Astrocyte (in vitro differentiated cells and primary cell): ENCODE measurements around the gene CDCA4. TPM values are rescaled to one million over a fixed set of nuclear protein-coding genes. Genes with fewer than 3 reads are reported as not detected.

Experiments used
- DNase-seq: peaks from one replicate; pipeline ENCODE4 v3.0.0-alpha.2; 2010; ENCODE audit warnings: low read depth
- FAIRE-seq: peaks from 2 replicates; lab custom pipeline; 2011; peaks lifted over from hg19 to GRCh38; lab: Jason Lieb, UNC
- H2AFZ ChIP-seq: 2 replicates; pipeline ENCODE4 v1.6.0; 2012; ENCODE audit warnings: low read depth, low read length, inconsistent platforms
- H3K27ac ChIP-seq: 2 replicates; pipeline ENCODE4 v1.5.1; 2011; ENCODE audit warnings: low read depth, low read length, inconsistent platforms
- H3K27me3 ChIP-seq: 2 replicates; pipeline ENCODE4 v1.6.0; 2011; ENCODE audit warnings: low read length, inconsistent platforms; ENCODE audit not compliant: insufficient read depth
- H3K36me3 ChIP-seq: 2 replicates; pipeline ENCODE4 v1.5.1; 2011; ENCODE audit warnings: low read length, inconsistent platforms; ENCODE audit not compliant: insufficient read depth
- H3K4me1 ChIP-seq: 2 replicates; pipeline ENCODE4 v1.5.1; 2011; ENCODE audit warnings: low read length, inconsistent platforms; ENCODE audit not compliant: insufficient read depth
- H3K4me2 ChIP-seq: 2 replicates; pipeline ENCODE4 v1.6.0; 2012; ENCODE audit warnings: low read length, inconsistent platforms
- H3K4me3 ChIP-seq: 2 replicates; pipeline ENCODE4 v1.5.1; 2011; ENCODE audit warnings: low read depth, mild to moderate bottlenecking, low read length, inconsistent platforms; ENCODE audit not compliant: insufficient read depth
- H3K79me2 ChIP-seq: 2 replicates; pipeline ENCODE4 v1.6.0; 2012; ENCODE audit warnings: mild to moderate bottlenecking, low read length, inconsistent platforms; ENCODE audit not compliant: insufficient read depth
- H3K9ac ChIP-seq: 2 replicates; pipeline ENCODE4 v1.6.0; 2012; ENCODE audit warnings: mild to moderate bottlenecking, low read length, inconsistent platforms
- H3K9me3 ChIP-seq: 2 replicates; pipeline ENCODE4 v1.5.1; 2012; ENCODE audit warnings: low read depth, mild to moderate bottlenecking, low read length, inconsistent platforms; ENCODE audit not compliant: insufficient read depth
- H4K20me1 ChIP-seq: 2 replicates; pipeline ENCODE4 v1.6.0; 2012; ENCODE audit warnings: low read length, inconsistent platforms; ENCODE audit not compliant: insufficient read depth
- H3K27ac Mint-ChIP-seq: one replicate; pipeline ENCODE4 v1.8.0; 2021; ENCODE audit warnings: mild to moderate bottlenecking, mixed read lengths; ENCODE audit not compliant: unreplicated experiment
- H3K27me3 Mint-ChIP-seq: one replicate; pipeline ENCODE4 v1.8.0; 2021; ENCODE audit warnings: low read depth, mixed read lengths; ENCODE audit not compliant: unreplicated experiment
- H3K36me3 Mint-ChIP-seq: one replicate; pipeline ENCODE4 v1.8.0; 2021; ENCODE audit warnings: low read depth, mixed read lengths; ENCODE audit not compliant: unreplicated experiment
- H3K4me1 Mint-ChIP-seq: one replicate; pipeline ENCODE4 v1.8.0; 2021; ENCODE audit warnings: low read depth, mixed read lengths; ENCODE audit not compliant: unreplicated experiment
- H3K4me3 Mint-ChIP-seq: one replicate; pipeline ENCODE4 v1.8.0; 2021; ENCODE audit warnings: mild to moderate bottlenecking, moderate library complexity, mixed read lengths; ENCODE audit not compliant: unreplicated experiment
- H3K9me3 Mint-ChIP-seq: one replicate; pipeline ENCODE4 v1.8.0; 2021; ENCODE audit warnings: mild to moderate bottlenecking, mixed read lengths; ENCODE audit not compliant: unreplicated experiment
- EZH2 ChIP-seq: IDR thresholded peaks from 2 replicates; pipeline ENCODE4 v1.6.1; 2012; ENCODE audit warnings: mild to moderate bottlenecking, low read length, inconsistent platforms; ENCODE audit not compliant: insufficient read depth
- total RNA-seq: library from RNA; stranded (reverse); gene quantifications from 2 replicates; pipeline ENCODE4 v1.2.1, GENCODE V29; 2021
- TF ChIP-seq, protein P1 (sequence below): IDR thresholded peaks from 2 replicates; pipeline ENCODE4 v1.5.1; 2011; ENCODE audit warnings: low read depth, mild to moderate bottlenecking, inconsistent platforms, low read length, moderate library complexity; ENCODE audit not compliant: insufficient read depth

Gene CDCA4
- total RNA-seq, 1 donor from 2014 or later: 11.3 TPM

DNA sequence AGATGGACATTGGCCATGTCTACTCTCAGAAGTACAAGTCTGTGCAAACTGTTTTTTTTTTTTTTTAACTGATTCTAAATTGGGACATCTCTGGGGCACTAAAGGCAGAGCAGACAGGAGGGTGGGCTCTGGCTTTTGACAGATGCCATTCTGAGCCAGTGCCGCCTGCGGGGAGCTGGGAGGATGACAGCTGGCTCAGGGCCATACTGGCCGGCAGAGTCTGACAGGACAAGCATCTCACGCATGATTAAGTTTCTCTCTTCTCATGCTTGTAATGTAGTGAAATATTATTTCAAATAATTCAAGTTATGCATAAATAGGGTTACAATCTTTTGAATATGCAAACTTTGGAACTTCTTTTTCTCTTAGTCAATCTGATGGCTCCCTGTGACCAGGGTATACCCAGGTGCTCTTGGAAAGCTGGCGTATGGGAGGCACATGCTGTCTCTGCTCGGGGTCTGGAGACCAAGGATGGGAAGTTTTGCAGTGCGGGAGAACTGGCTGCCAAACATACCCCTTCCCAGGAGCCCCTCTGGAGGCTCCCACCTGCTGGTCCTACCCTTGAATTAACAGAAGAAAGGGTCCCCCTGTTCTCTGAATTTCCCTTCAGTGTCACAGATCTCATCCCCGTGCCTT lies 7.6 kb downstream of the CDCA4 start:
- Histone ChIP-seq H3K4me2 (peak overlapping the region; percentile 8), H4K20me1 (peaks cover 87% of the 10 kb centered on the region), H3K27ac (no peak overlapping the region), H3K4me3 (no peak overlapping the region), H3K27me3 (no peaks in the 10 kb centered on the region), H3K4me1 (peaks cover 10% of the 10 kb centered on the region), H3K36me3 (peaks cover 16% of the 10 kb centered on the region), H2AFZ (no peak overlapping the region), H3K9me3 (no peaks in the 10 kb centered on the region), H3K79me2 (peaks cover 93% of the 10 kb centered on the region), H3K9ac (no peak overlapping the region)
- Mint-ChIP-seq H3K4me1 (no peaks in the 10 kb centered on the region), H3K4me3 (no peak overlapping the region), H3K9me3 (no peaks in the 10 kb centered on the region), H3K36me3 (peaks cover 7% of the 10 kb centered on the region), H3K27me3 (no peaks in the 10 kb centered on the region), H3K27ac (no peak overlapping the region)
- DNase-seq (no peak), FAIRE-seq (no peak)
- no peak for TF ChIP-seq EZH2
- TF ChIP-seq, protein P1, sequence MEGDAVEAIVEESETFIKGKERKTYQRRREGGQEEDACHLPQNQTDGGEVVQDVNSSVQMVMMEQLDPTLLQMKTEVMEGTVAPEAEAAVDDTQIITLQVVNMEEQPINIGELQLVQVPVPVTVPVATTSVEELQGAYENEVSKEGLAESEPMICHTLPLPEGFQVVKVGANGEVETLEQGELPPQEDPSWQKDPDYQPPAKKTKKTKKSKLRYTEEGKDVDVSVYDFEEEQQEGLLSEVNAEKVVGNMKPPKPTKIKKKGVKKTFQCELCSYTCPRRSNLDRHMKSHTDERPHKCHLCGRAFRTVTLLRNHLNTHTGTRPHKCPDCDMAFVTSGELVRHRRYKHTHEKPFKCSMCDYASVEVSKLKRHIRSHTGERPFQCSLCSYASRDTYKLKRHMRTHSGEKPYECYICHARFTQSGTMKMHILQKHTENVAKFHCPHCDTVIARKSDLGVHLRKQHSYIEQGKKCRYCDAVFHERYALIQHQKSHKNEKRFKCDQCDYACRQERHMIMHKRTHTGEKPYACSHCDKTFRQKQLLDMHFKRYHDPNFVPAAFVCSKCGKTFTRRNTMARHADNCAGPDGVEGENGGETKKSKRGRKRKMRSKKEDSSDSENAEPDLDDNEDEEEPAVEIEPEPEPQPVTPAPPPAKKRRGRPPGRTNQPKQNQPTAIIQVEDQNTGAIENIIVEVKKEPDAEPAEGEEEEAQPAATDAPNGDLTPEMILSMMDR: no peak

DNA sequence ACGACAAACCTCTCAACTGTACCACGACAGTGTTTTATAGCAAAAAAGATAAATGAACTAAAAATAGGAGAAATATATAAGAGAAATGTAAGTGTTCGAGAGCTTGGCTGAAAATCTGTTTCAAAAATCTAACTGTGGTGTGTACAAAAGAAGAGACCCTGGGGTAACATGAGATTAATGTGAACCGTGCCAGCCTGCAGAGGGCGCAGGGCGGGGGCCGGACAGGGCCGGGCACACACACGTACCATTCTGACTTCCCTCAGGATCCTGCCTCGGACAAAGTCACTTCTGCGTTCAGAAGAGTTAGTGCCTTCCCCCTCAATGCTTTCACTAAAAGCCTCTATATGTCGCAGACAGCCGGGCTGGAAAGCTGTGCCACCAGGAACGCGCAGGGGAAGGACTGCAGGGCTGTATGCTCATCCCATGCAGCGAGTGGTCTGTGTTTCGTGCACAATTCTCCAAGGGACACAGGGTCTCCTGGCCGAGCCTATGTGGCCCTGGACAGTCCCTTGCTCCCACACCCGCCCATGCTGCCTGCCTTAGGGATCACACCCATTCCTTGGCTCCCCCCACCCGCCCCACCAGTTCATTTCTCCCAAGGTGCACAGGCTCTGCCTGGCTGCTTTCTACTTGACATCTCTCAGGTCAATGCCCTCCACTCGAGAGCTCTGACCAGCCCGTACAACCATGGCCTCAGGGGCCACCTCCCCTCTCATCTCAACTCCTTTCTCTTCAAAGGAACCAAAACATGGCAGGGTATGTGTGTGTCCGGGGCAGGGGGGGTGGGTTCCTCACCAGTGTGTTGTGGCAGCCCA lies 8.5 kb downstream of the CDCA4 start:
- H3K27ac ChIP-seq: no peak overlapping the region
- no peak overlapping the region for H3K27ac Mint-ChIP-seq
- TF ChIP-seq, protein P1: peak; percentile 16
- TF ChIP-seq EZH2: no peak
- peaks cover 86% of the 10 kb centered on the region for H3K79me2 ChIP-seq
- DNase-seq: no peak
- H3K9me3 ChIP-seq: no peaks in the 10 kb centered on the region
- no peak overlapping the region for H3K4me2 ChIP-seq
- no peaks in the 10 kb centered on the region for H3K27me3 Mint-ChIP-seq
- no peaks in the 10 kb centered on the region for H3K9me3 Mint-ChIP-seq
- peaks cover 10% of the 10 kb centered on the region for H3K4me1 ChIP-seq
- peaks cover 82% of the 10 kb centered on the region for H4K20me1 ChIP-seq
- H3K9ac ChIP-seq: no peak overlapping the region
- H3K4me3 ChIP-seq: no peak overlapping the region
- no peak overlapping the region for H3K4me3 Mint-ChIP-seq
- H3K27me3 ChIP-seq: no peaks in the 10 kb centered on the region
- H2AFZ ChIP-seq: no peak overlapping the region
- peaks cover 7% of the 10 kb centered on the region for H3K36me3 Mint-ChIP-seq
- peaks cover 17% of the 10 kb centered on the region for H3K36me3 ChIP-seq
- no peaks in the 10 kb centered on the region for H3K4me1 Mint-ChIP-seq
- no peak for FAIRE-seq
